HEK293 (cell line): ENCODE measurements around the gene PHACTR2.

Experiments used
- CTCF ChIA-PET: fragments of 350-600 bp; formaldehyde crosslinking; extraction: SDS; loops from one replicate; lab custom pipeline; 2021; ENCODE audit warnings: antibody characterized with exemption; lab: Yijun Ruan, JAX
- POLR2A ChIA-PET: fragments of 300-600 bp; formaldehyde crosslinking; extraction: SDS; loops from one replicate; lab custom pipeline; 2020; ENCODE audit warnings: antibody characterized with exemption, inconsistent platforms; lab: Yijun Ruan, JAX
- H3K27ac ChIP-seq: fragments of 200-500 bp; sonication (Bioruptor generic); 2 replicates; pipeline ENCODE4 v1.5.1; 2014; ENCODE audit warnings: low read depth, low read length, control low read depth, inconsistent platforms; ENCODE audit errors: extremely low read depth
- H3K36me3 ChIP-seq, 2 experiments: fragments of 200-500 bp in 1 of 2; sonication (Bioruptor generic) in 1 of 2; 1 replicate in 1 of 2; 2 replicates in 1 of 2; pipeline ENCODE4 v1.5.1; 2014 to 2017; ENCODE audit warnings: inconsistent platforms in 2 of 2, low read length in 2 of 2; ENCODE audit not compliant: control insufficient read depth in 2 of 2, insufficient read depth in 1 of 2
- H3K4me1 ChIP-seq: fragments of 200-500 bp; sonication (Bioruptor generic); 2 replicates; pipeline ENCODE4 v1.5.1; 2014; ENCODE audit warnings: mild to moderate bottlenecking, low read length, inconsistent platforms; ENCODE audit not compliant: control insufficient read depth, insufficient read depth
- H3K4me3 ChIP-seq: 2 replicates; pipeline ENCODE4 v1.5.1; 2011; ENCODE audit warnings: low read depth, mild to moderate bottlenecking, control low read depth, low read length, moderate library complexity
- H3K9me3 ChIP-seq: fragments of 200-500 bp; sonication (Bioruptor generic); 2 replicates; pipeline ENCODE4 v1.5.1; 2014; ENCODE audit warnings: low read depth, low read length, inconsistent platforms; ENCODE audit not compliant: control insufficient read depth, insufficient read depth
- GLIS1 ChIP-seq: fragments of 450-650 bp; formaldehyde crosslinking; IDR thresholded peaks from 2 replicates; pipeline ENCODE4 v1.5.1; 2016; ENCODE audit warnings: missing biosample characterization, missing genetic modification characterization
- HOXA7 ChIP-seq: sonication (generic); formaldehyde crosslinking; IDR thresholded peaks from 2 replicates; pipeline ENCODE4 v1.8.1; 2022; ENCODE audit warnings: missing genetic modification reagents, borderline replicate concordance
- INSM2 ChIP-seq: fragments of 450-650 bp; formaldehyde crosslinking; IDR thresholded peaks from 2 replicates; pipeline ENCODE4 v1.5.1; 2016; ENCODE audit warnings: missing biosample characterization, missing genetic modification characterization
- KLF10 ChIP-seq: fragments of 450-650 bp; IDR thresholded peaks from 2 replicates; pipeline ENCODE4 v1.5.1; 2018; ENCODE audit warnings: missing biosample characterization, mild to moderate bottlenecking, missing genetic modification characterization
- PATZ1 ChIP-seq: fragments of 450-650 bp; formaldehyde crosslinking; IDR thresholded peaks from 2 replicates; pipeline ENCODE4 v1.5.1; 2016; ENCODE audit warnings: missing biosample characterization, missing genetic modification characterization
- PRDM1 ChIP-seq: fragments of 450-650 bp; formaldehyde crosslinking; IDR thresholded peaks from 2 replicates; pipeline ENCODE4; 2016; ENCODE audit warnings: missing biosample characterization, missing genetic modification characterization
- PRDM10 ChIP-seq: fragments of 450-650 bp; formaldehyde crosslinking; IDR thresholded peaks from 2 replicates; pipeline ENCODE4 v1.5.1; 2016; ENCODE audit warnings: missing biosample characterization, missing genetic modification characterization
- REST ChIP-seq: fragments of 450-650 bp; formaldehyde crosslinking; IDR thresholded peaks from 2 replicates; pipeline ENCODE4 v1.5.1; 2016; ENCODE audit warnings: missing biosample characterization, missing genetic modification characterization
- SETDB1 ChIP-seq: IDR thresholded peaks from one replicate; pipeline ENCODE4 v1.6.1; 2017; ENCODE audit warnings: mild to moderate bottlenecking, low read length, moderate library complexity, mixed read lengths; ENCODE audit not compliant: insufficient read length
- ZBTB6 ChIP-seq: fragments of 450-650 bp; formaldehyde crosslinking; IDR thresholded peaks from 2 replicates; pipeline ENCODE4 v1.5.1; 2017; ENCODE audit warnings: missing biosample characterization, missing genetic modification characterization
- ZFP3 ChIP-seq: fragments of 450-650 bp; formaldehyde crosslinking; IDR thresholded peaks from 2 replicates; pipeline ENCODE4 v1.5.1; 2016; ENCODE audit warnings: low read depth, missing biosample characterization, missing genetic modification characterization
- ZNF169 ChIP-seq: fragments of 450-650 bp; formaldehyde crosslinking; IDR thresholded peaks from 2 replicates; pipeline ENCODE4 v1.5.1; 2016; ENCODE audit warnings: missing biosample characterization, missing genetic modification characterization
- ZNF174 ChIP-seq: fragments of 450-650 bp; formaldehyde crosslinking; IDR thresholded peaks from 2 replicates; pipeline ENCODE4 v1.5.0; 2017; ENCODE audit warnings: missing biosample characterization, mild to moderate bottlenecking, missing genetic modification characterization
- ZNF202 ChIP-seq: fragments of 450-650 bp; formaldehyde crosslinking; IDR thresholded peaks from 2 replicates; pipeline ENCODE4 v1.5.1; 2016; ENCODE audit warnings: missing biosample characterization, missing genetic modification characterization, borderline replicate concordance
- ZNF211 ChIP-seq: fragments of 450-650 bp; formaldehyde crosslinking; IDR thresholded peaks from 2 replicates; pipeline ENCODE4 v1.5.1; 2016; ENCODE audit warnings: low read depth, missing biosample characterization, missing genetic modification characterization
- ZNF214 ChIP-seq: fragments of 450-650 bp; formaldehyde crosslinking; IDR thresholded peaks from 2 replicates; pipeline ENCODE4 v1.5.1; 2017; ENCODE audit warnings: missing biosample characterization, mild to moderate bottlenecking, missing genetic modification characterization, borderline replicate concordance
- ZNF221 ChIP-seq: fragments of 450-650 bp; formaldehyde crosslinking; IDR thresholded peaks from 2 replicates; pipeline ENCODE4 v1.5.1; 2017; ENCODE audit warnings: missing biosample characterization, missing genetic modification characterization, borderline replicate concordance
- ZNF239 ChIP-seq: fragments of 450-650 bp; formaldehyde crosslinking; IDR thresholded peaks from 2 replicates; pipeline ENCODE4 v1.5.1; 2016; ENCODE audit warnings: missing biosample characterization, missing genetic modification characterization
- ZNF292 ChIP-seq: fragments of 450-650 bp; formaldehyde crosslinking; IDR thresholded peaks from 2 replicates; pipeline ENCODE4 v1.5.1; 2016; ENCODE audit warnings: low read depth, missing biosample characterization, missing genetic modification characterization, borderline replicate concordance
- ZNF335 ChIP-seq: fragments of 450-650 bp; formaldehyde crosslinking; conservative IDR thresholded peaks from 2 replicates; pipeline ENCODE4 v1.5.1; 2016; ENCODE audit warnings: missing biosample characterization, missing genetic modification characterization
- ZNF514 ChIP-seq: fragments of 450-650 bp; formaldehyde crosslinking; IDR thresholded peaks from 2 replicates; pipeline ENCODE4 v1.5.1; 2016; ENCODE audit warnings: missing biosample characterization, missing genetic modification characterization
- ZNF530 ChIP-seq: fragments of 450-650 bp; formaldehyde crosslinking; IDR thresholded peaks from 2 replicates; pipeline ENCODE4 v1.5.1; 2016; ENCODE audit warnings: low read depth, missing biosample characterization, missing genetic modification characterization
- ZNF558 ChIP-seq: fragments of 450-650 bp; formaldehyde crosslinking; IDR thresholded peaks from 2 replicates; pipeline ENCODE4 v1.5.1; 2016; ENCODE audit warnings: missing biosample characterization, missing genetic modification characterization
- ZNF626 ChIP-seq: fragments of 450-650 bp; sonication (Bioruptor Pico); formaldehyde crosslinking; IDR thresholded peaks from 2 replicates; pipeline ENCODE4 v1.5.1; 2018; ENCODE audit warnings: missing biosample characterization, missing genetic modification characterization, inconsistent platforms
- ZNF701 ChIP-seq: fragments of 450-650 bp; formaldehyde crosslinking; IDR thresholded peaks from 2 replicates; pipeline ENCODE4 v1.5.1; 2016; ENCODE audit warnings: missing biosample characterization, missing genetic modification characterization
- ZNF76 ChIP-seq: fragments of 450-650 bp; formaldehyde crosslinking; IDR thresholded peaks from 2 replicates; pipeline ENCODE4; 2016; ENCODE audit warnings: low read depth, missing biosample characterization, missing genetic modification characterization, borderline replicate concordance
- ZNF843 ChIP-seq: fragments of 450-650 bp; formaldehyde crosslinking; IDR thresholded peaks from 2 replicates; pipeline ENCODE4 v1.5.1; 2016; ENCODE audit warnings: missing biosample characterization, missing genetic modification characterization

The PHACTR2 gene

GRCh38 chr6:143755301-143755744 is 77.6 kb downstream of the PHACTR2 start:
- no peak overlapping the region for H3K4me3 ChIP-seq
- POLR2A ChIA-PET, result interaction anchor here (0.6 to 2.6 kb wide), 3 partner anchors 10 to 88 kb away, joined by 3 to 10 read pairs (median 6); partner anchors contain the start of gene LTV1
- H3K36me3 ChIP-seq, result peaks cover 0 to 7% of the 10 kb centered on the region in 2 experiments; a peak in 1 of 3 replicates
- H3K27ac ChIP-seq, result peak overlapping the region; percentile 4; the same call in 1 of the 2 replicates
- no peaks in the 10 kb centered on the region for H3K9me3 ChIP-seq
- CTCF ChIA-PET, result no interaction called here
- peaks cover 33% of the 10 kb centered on the region for H3K4me1 ChIP-seq
- TF ChIP-seq REST (tag by site-specific recombination), result peak; percentile 36; the same call in 1 of the 2 replicates
- TF ChIP-seq ZNF558 (tag by site-specific recombination), result peak; percentile 90
- no peak for TF ChIP-seq ZNF701 (tag by site-specific recombination)
- TF ChIP-seq ZNF202, result no peak
- TF ChIP-seq ZNF211 (tag by site-specific recombination), result no peak
- no peak for TF ChIP-seq ZNF169
- no peak for TF ChIP-seq ZNF292 (tag by site-specific recombination)
- TF ChIP-seq HOXA7 (CRISPR knock-in tag), result no peak
- peak; percentile 66 for TF ChIP-seq PATZ1 (tag by site-specific recombination)
- peak; percentile 52; the same call in 1 of the 2 replicates for TF ChIP-seq ZNF239
- TF ChIP-seq ZNF76 (tag by site-specific recombination), result no peak
- peak; percentile 100 for TF ChIP-seq ZNF843 (tag by site-specific recombination)
- TF ChIP-seq INSM2, result peak; percentile 92
- TF ChIP-seq ZNF174, result no peak
- peak; percentile 85 for TF ChIP-seq KLF10 (tag by site-specific recombination)
- TF ChIP-seq GLIS1 (tag by site-specific recombination), result no peak
- TF ChIP-seq ZBTB6 (tag by site-specific recombination), result no peak
- TF ChIP-seq SETDB1, result no peak
- TF ChIP-seq ZNF530 (tag by site-specific recombination), result no peak
- TF ChIP-seq ZNF214 (tag by site-specific recombination), result no peak
- TF ChIP-seq ZNF514 (tag by site-specific recombination), result no peak
- no peak for TF ChIP-seq ZFP3 (tag by site-specific recombination)
- no peak for TF ChIP-seq ZNF221 (tag by site-specific recombination)
- TF ChIP-seq ZNF626, result no peak
- peak; percentile 45; the same call in 1 of the 2 replicates for TF ChIP-seq ZNF335 (tag by site-specific recombination)
- peak; percentile 82 for TF ChIP-seq PRDM10 (tag by site-specific recombination)
- TF ChIP-seq PRDM1 (tag by site-specific recombination), result no peak
